Measurements from ENCODE around the gene CD58. TPM values are rescaled to one million over a fixed set of nuclear protein-coding genes. Genes with fewer than 3 reads are reported as not detected.
A peak's percentile ranks its signal among the peaks of the same experiment; 100 is the strongest.
"Not testable (repeated sequence)": the region's sequence is repeated elsewhere in the genome, so short reads cannot be mapped to it uniquely, and the experiment has no call there.

The CD58 gene, protein sequence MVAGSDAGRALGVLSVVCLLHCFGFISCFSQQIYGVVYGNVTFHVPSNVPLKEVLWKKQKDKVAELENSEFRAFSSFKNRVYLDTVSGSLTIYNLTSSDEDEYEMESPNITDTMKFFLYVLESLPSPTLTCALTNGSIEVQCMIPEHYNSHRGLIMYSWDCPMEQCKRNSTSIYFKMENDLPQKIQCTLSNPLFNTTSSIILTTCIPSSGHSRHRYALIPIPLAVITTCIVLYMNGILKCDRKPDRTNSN
- 15.9 and 23.6 TPM in 2 replicates for total RNA-seq (2021)
- Bru-seq, nascent RNA = percentile 86 among the genes with signal in this experiment
- percentile 80 among the genes with signal in this experiment for BruChase-seq, experiment 1, labeled RNA remaining after a 2-hour chase
- BruChase-seq, experiment 2, labeled RNA remaining after a 6-hour chase = percentile 75 among the genes with signal in this experiment
- long read RNA-seq, transcript CD58-201 (4 exons, 892 nt) = minor isoform, 13 of 60 reads
- long read RNA-seq, transcript CD58-202 (6 exons, 1,098 nt) = major isoform, 40 of 60 reads
- long read RNA-seq, partial matches to known transcripts = 0 of 60 reads
- long read RNA-seq, other reads (novel, unspliced or antisense) = 7 of 60 reads

DNA sequence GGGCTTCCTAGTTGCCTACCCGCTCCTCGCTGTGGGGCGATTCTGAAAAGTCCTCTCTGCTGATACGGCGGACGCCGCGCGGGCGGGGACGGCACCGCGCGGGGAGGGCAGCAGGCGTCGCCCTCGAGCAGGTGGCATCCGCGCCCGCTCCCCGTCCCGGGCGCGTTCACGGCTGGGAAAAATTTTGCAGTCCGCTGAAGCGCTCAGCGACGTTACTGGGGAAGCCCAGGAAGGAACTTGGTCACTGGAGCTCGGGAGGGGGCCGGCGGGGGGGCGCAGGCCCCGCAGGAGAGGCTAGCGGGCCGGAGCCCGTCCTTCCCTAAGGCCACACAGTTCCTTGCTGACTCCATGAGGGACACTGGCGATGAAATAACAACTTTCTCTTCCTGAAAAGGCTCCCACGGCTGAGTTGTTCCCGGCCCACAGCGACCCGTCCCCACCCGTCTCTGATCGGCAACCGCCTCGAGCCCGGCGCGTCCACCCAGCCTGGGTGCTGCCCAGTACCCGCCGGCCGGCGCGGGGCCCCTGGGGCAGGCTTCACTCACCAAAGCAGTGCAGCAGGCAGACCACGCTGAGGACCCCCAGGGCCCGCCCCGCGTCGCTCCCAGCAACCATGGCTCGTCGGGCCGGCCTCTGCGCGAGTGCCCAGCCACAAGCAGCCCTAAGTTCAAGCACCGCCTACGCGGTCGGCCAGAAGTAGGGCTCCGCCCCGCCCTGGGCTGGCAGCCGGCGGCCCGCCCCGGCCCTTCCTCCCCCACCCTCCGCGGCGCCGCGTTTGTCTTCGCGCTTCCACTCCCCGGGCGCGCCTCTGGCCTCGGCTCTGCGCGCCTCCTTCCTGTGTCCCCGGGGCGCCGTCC lies at the start of gene CD58:
Gene CD58, minus strand, starts transcription at position 669 of the 857 bp plus-strand sequence. Its CDS starts 54 bp downstream, at position 615.
- Histone ChIP-seq H3K27me3 (ENCODE audit: insufficient read depth, low read depth) (no peaks in the 10 kb centered on the region), H4K20me1 (ENCODE audit: insufficient read depth) (peaks cover 23% of the 10 kb centered on the region; the same call in 1 of the 2 replicates), H2AFZ (peak within 1 kb of the TSS; percentile 88), H3K27ac (peak within 1 kb of the TSS; percentile 90), H3K79me2 (ENCODE audit: low read depth) (peaks cover 50% of the 10 kb centered on the region), H3K9me3 (ENCODE audit: insufficient read depth, low read depth) (no peaks in the 10 kb centered on the region), H3K4me2 (peak within 1 kb of the TSS; percentile 94), H3K9me2 (ENCODE audit: insufficient read depth) (no peaks in the 10 kb centered on the region), H3K4me3 (peak within 1 kb of the TSS; percentile 85), H3F3A (ENCODE audit: insufficient read depth, low read depth) (peaks cover 19% of the 10 kb centered on the region), H3K36me3 (ENCODE audit: low read depth) (peaks cover 25% of the 10 kb centered on the region), H3K4me1 (replicated peaks; ENCODE audit: insufficient read depth) (peaks cover 37% of the 10 kb centered on the region)
- BruUV-seq (replicated peaks) = TSS peak; percentile 30
- TF ChIP-seq, protein P1, sequence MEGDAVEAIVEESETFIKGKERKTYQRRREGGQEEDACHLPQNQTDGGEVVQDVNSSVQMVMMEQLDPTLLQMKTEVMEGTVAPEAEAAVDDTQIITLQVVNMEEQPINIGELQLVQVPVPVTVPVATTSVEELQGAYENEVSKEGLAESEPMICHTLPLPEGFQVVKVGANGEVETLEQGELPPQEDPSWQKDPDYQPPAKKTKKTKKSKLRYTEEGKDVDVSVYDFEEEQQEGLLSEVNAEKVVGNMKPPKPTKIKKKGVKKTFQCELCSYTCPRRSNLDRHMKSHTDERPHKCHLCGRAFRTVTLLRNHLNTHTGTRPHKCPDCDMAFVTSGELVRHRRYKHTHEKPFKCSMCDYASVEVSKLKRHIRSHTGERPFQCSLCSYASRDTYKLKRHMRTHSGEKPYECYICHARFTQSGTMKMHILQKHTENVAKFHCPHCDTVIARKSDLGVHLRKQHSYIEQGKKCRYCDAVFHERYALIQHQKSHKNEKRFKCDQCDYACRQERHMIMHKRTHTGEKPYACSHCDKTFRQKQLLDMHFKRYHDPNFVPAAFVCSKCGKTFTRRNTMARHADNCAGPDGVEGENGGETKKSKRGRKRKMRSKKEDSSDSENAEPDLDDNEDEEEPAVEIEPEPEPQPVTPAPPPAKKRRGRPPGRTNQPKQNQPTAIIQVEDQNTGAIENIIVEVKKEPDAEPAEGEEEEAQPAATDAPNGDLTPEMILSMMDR (conservative IDR thresholded peaks at IDR 0.05) = peak; percentile 78
- TF ChIP-seq EZH2 (IDR thresholded peaks at IDR 0.05; ENCODE audit: low read depth) = no peak
- POLR2A ChIA-PET (ENCODE audit: unreplicated experiment) = interaction anchor here (0.6 to 0.7 kb wide), 4 partner anchors 28 to 974 kb away, joined by 4 to 8 read pairs (median 5); partner anchors contain the start of gene TTF2
- intact Hi-C loops (cut with micrococcal nuclease; ENCODE audit: unreplicated experiment) = loop anchor here (1.0 to 10.0 kb wide), 6 partner anchors 61 to 712 kb away; no protein-coding TSS in a partner anchor
- CTCF ChIA-PET = interaction anchor here (0.7 kb wide), 1 partner anchor 78 kb away, joined by 9 read pairs; no protein-coding TSS in a partner anchor
- DNase-seq = peak; percentile 79 to 83

DNA sequence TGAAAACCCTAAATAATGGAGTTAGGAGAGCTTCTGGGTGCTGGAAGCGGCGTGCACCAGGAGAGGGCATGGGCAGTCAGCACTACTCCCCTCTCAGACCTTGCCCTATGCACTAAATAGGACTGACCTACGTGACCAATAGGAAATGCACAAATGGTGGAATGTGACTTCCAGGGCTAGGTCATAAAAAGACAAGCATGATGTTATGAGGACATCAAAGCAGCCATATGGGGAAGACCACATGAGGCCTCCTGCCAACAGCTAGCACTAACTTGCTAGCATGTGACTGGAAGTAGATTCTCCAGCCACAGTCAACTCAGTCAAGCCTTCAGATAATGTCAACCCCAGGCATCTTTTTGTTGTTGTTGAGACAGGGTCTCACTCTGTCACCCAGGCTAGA lies 49.6 kb upstream of the CD58 start:
- Histone ChIP-seq H3K27ac (peak overlapping the region; percentile 97), H3K4me2 (peak overlapping the region; percentile 62), H3K4me1 (replicated peaks; ENCODE audit: insufficient read depth) (peaks cover 75% of the 10 kb centered on the region), H3F3A (ENCODE audit: insufficient read depth, low read depth) (peaks cover 46% of the 10 kb centered on the region), H3K79me2 (ENCODE audit: low read depth) (peaks cover 58% of the 10 kb centered on the region)
- H3K9me2 ChIP-seq (ENCODE audit: insufficient read depth); H4K20me1 ChIP-seq (ENCODE audit: insufficient read depth); intact Hi-C loops (cut with micrococcal nuclease; ENCODE audit: unreplicated experiment); CTCF ChIA-PET; H3K4me3 ChIP-seq; POLR2A ChIA-PET (ENCODE audit: unreplicated experiment); H3K9me3 ChIP-seq (ENCODE audit: insufficient read depth, low read depth); H3K27me3 ChIP-seq (ENCODE audit: insufficient read depth, low read depth); H2AFZ ChIP-seq; DNase-seq; H3K36me3 ChIP-seq (ENCODE audit: low read depth); BruUV-seq (replicated peaks): not testable (repeated sequence)

DNA sequence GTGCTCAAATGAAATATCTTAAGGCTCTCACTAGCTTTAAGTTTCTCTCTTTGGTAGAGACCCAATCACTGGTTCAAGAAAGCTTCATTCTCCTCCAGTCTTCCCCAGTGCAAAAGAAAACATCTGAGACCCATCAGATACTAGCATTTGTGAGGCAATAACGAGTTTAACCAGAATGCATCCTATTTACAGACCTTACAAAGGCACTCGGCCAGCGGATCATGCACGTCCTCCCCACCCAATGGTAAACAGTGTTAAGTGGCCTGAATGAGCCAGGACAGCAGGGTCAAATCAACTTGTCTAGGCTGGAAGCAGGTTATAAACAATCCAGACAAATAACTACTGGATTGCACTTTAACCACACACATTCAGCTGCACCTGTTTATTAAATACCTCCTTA lies 48.3 kb upstream of the CD58 start:
- Histone ChIP-seq H3K27ac (peak overlapping the region; percentile 80), H3K79me2 (ENCODE audit: low read depth) (peaks cover 45% of the 10 kb centered on the region), H3F3A (ENCODE audit: insufficient read depth, low read depth) (peaks cover 43% of the 10 kb centered on the region), H3K4me3 (0 out of 2 replicates have a peak overlapping the region, but pooled peaks have one; percentile 6), H3K4me2 (peak overlapping the region; percentile 54), H3K4me1 (replicated peaks; ENCODE audit: insufficient read depth) (peaks cover 62% of the 10 kb centered on the region)
- H3K9me2 ChIP-seq (ENCODE audit: insufficient read depth); CTCF ChIA-PET; H3K36me3 ChIP-seq (ENCODE audit: low read depth); H2AFZ ChIP-seq; H3K9me3 ChIP-seq (ENCODE audit: insufficient read depth, low read depth); POLR2A ChIA-PET (ENCODE audit: unreplicated experiment); H4K20me1 ChIP-seq (ENCODE audit: insufficient read depth); intact Hi-C loops (cut with micrococcal nuclease; ENCODE audit: unreplicated experiment); H3K27me3 ChIP-seq (ENCODE audit: insufficient read depth, low read depth); BruUV-seq (replicated peaks): not testable (repeated sequence)
- peak; percentile 32 to 94 for DNase-seq

DNA sequence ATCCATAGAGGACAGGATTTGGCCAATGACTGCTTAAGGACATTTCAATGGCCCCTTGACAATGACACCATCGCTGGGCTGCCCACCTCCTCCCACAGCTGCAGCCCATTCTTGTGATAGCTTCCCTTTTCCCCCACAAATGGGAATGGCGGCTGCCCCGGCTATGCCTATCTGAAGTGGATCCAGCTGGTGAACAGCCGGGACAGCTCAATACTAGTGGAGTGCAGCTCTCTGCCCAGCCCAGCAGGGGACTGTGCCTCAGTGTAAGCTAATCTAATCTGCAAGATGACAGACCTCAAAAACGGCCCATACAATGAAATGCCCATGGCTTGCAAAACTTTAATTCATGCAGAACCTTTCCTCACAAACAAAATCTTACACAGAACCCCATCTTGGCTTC lies 47.0 kb upstream of the CD58 start:
- H2AFZ ChIP-seq; H3K4me3 ChIP-seq; CTCF ChIA-PET; H3K36me3 ChIP-seq (ENCODE audit: low read depth); H3K27me3 ChIP-seq (ENCODE audit: insufficient read depth, low read depth); H3K9me2 ChIP-seq (ENCODE audit: insufficient read depth); H3K9me3 ChIP-seq (ENCODE audit: insufficient read depth, low read depth); POLR2A ChIA-PET (ENCODE audit: unreplicated experiment); DNase-seq; H4K20me1 ChIP-seq (ENCODE audit: insufficient read depth); BruUV-seq (replicated peaks); H3K4me2 ChIP-seq; intact Hi-C loops (cut with micrococcal nuclease; ENCODE audit: unreplicated experiment); H3K27ac ChIP-seq: not testable (repeated sequence)
- Histone ChIP-seq H3F3A (ENCODE audit: insufficient read depth, low read depth) (peaks cover 32% of the 10 kb centered on the region), H3K4me1 (replicated peaks; ENCODE audit: insufficient read depth) (peaks cover 51% of the 10 kb centered on the region), H3K79me2 (ENCODE audit: low read depth) (peaks cover 36% of the 10 kb centered on the region)

DNA sequence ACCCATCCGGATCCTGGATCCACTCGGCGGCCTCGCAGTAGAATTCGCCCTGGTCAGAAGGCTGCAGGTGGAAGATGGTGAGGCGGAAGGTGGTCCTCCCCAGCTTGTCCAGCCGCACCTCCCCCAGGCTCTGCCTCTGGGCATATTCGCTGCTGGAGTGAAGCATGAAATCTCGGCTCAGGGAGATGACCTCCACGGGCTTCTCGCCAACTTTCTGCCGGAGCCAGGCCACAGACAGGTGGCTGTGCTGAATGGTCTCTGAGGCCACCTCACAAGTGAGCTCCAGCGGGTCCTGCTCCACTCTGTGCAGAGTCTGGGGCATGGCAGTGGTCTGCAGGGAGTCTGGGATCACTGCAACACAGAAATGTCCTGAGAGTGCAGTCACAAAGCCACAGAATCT lies 43.0 kb upstream of the CD58 start:
- Histone ChIP-seq H3K4me1 (replicated peaks; ENCODE audit: insufficient read depth) (peaks cover 11% of the 10 kb centered on the region), H3K79me2 (ENCODE audit: low read depth) (peaks cover 16% of the 10 kb centered on the region)
- DNase-seq; H4K20me1 ChIP-seq (ENCODE audit: insufficient read depth); H3K27ac ChIP-seq; H3F3A ChIP-seq (ENCODE audit: insufficient read depth, low read depth); CTCF ChIA-PET; H3K4me2 ChIP-seq; H3K36me3 ChIP-seq (ENCODE audit: low read depth); H3K9me2 ChIP-seq (ENCODE audit: insufficient read depth); POLR2A ChIA-PET (ENCODE audit: unreplicated experiment); H3K4me3 ChIP-seq; BruUV-seq (replicated peaks); H2AFZ ChIP-seq; intact Hi-C loops (cut with micrococcal nuclease; ENCODE audit: unreplicated experiment); H3K9me3 ChIP-seq (ENCODE audit: insufficient read depth, low read depth); H3K27me3 ChIP-seq (ENCODE audit: insufficient read depth, low read depth): not testable (repeated sequence)

DNA sequence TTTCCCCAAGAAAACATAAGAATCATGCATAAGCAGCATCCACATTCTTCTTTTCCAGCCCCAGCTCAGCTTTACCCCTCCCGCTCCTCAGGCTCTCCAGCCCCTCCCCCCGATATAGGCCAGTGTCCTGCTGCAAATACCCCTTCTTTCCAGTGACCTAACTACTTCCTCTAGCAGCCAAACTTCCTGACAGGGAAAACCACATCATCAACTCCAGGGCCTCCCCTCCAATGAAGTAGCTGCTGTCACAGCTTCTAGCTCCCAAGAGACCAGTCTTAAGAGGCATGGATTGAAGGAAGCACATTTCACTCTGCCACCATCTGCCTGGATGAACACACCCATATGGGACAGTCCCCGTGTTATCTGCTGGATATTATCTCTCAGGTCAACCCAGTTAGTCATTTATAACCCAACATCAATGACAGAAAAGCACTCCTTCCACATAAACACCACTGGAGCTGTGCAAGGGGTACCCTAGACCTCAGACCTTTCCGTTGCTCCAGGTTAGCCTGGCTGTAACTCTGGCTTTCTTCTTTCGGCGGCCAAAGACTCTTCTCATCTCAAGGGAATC lies 39.1 kb upstream of the CD58 start:
- intact Hi-C loops (cut with micrococcal nuclease; ENCODE audit: unreplicated experiment); BruUV-seq (replicated peaks); H3K9me2 ChIP-seq (ENCODE audit: insufficient read depth): not testable (repeated sequence)

More for the DNA sequence above, 39.1 kb upstream of the CD58 start:
- H3K4me3 ChIP-seq; H3K27me3 ChIP-seq (ENCODE audit: insufficient read depth, low read depth); DNase-seq; H3K36me3 ChIP-seq (ENCODE audit: low read depth); POLR2A ChIA-PET (ENCODE audit: unreplicated experiment); H4K20me1 ChIP-seq (ENCODE audit: insufficient read depth); CTCF ChIA-PET; H3K79me2 ChIP-seq (ENCODE audit: low read depth); H3K9me3 ChIP-seq (ENCODE audit: insufficient read depth, low read depth); H2AFZ ChIP-seq; H3F3A ChIP-seq (ENCODE audit: insufficient read depth, low read depth); H3K4me2 ChIP-seq; H3K4me1 ChIP-seq (replicated peaks; ENCODE audit: insufficient read depth); H3K27ac ChIP-seq: not testable (repeated sequence)
